ENCODE data around the gene BAD.

DNA sequence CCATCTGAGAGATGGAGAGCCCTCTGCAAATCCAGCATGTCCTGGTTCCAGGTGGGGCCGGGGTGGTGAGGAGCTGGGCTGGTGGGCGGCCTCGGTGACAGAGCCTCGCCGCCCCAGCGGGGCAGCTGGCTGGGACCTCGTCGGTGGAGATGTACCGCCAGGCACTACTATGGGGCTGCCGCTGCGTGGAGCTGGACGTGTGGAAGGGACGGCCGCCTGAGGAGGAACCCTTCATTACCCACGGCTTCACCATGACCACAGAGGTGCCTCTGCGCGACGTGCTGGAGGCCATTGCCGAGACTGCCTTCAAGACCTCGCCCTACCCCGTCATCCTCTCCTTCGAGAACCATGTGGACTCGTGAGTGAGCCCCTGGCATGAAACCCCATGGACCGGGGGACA is 26.1 kb downstream of the BAD start:
- TF ChIP-seq, protein P1, sequence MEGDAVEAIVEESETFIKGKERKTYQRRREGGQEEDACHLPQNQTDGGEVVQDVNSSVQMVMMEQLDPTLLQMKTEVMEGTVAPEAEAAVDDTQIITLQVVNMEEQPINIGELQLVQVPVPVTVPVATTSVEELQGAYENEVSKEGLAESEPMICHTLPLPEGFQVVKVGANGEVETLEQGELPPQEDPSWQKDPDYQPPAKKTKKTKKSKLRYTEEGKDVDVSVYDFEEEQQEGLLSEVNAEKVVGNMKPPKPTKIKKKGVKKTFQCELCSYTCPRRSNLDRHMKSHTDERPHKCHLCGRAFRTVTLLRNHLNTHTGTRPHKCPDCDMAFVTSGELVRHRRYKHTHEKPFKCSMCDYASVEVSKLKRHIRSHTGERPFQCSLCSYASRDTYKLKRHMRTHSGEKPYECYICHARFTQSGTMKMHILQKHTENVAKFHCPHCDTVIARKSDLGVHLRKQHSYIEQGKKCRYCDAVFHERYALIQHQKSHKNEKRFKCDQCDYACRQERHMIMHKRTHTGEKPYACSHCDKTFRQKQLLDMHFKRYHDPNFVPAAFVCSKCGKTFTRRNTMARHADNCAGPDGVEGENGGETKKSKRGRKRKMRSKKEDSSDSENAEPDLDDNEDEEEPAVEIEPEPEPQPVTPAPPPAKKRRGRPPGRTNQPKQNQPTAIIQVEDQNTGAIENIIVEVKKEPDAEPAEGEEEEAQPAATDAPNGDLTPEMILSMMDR (IDR thresholded peaks at IDR 0.05; ENCODE audit: low read depth, low read length), result no peak
- TF ChIP-seq POLR2A (IDR thresholded peaks at IDR 0.05; ENCODE audit: extremely low read depth, insufficient read length) (no peak), MYC (IDR thresholded peaks at IDR 0.05; ENCODE audit: low read depth, low read length) (no peak)
- TF ChIP-seq, protein P2, sequence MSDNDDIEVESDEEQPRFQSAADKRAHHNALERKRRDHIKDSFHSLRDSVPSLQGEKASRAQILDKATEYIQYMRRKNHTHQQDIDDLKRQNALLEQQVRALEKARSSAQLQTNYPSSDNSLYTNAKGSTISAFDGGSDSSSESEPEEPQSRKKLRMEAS (IDR thresholded peaks at IDR 0.05; ENCODE audit: low read depth, low read length), result no peak
